Peyer's patch (tissue), 4 donors: ENCODE data around the gene TMEM132D. TPM values are rescaled to one million over a fixed set of nuclear protein-coding genes. Genes with fewer than 3 reads are reported as not detected.

Experiments
- DNase-seq, 3 donors: peaks; one replicate each; pipeline ENCODE4 v3.0.0-alpha.2; 2017 to 2019
- H3K27ac ChIP-seq, 4 donors: fragments of 200-600 bp; sonication (generic); one replicate each; pipeline ENCODE4 v1.5.1; 2016 to 2019
- H3K27me3 ChIP-seq, 2 donors: fragments of 200-600 bp; sonication (generic); one replicate each; pipeline ENCODE4 v1.5.1; 2019
- H3K36me3 ChIP-seq, 3 donors: fragments of 200-600 bp; sonication (generic); one replicate each; pipeline ENCODE4 v1.5.1; 2016 to 2019
- H3K4me1 ChIP-seq, 4 donors: fragments of 200-600 bp; sonication (generic); one replicate each; pipeline ENCODE4 v1.5.1; 2016 to 2019
- H3K4me3 ChIP-seq, 4 donors: fragments of 200-600 bp; sonication (generic); 1 replicate in 3 of 4; 2 replicates in 1 of 4; pipeline ENCODE4 v1.5.1; 2016 to 2019; ENCODE audit warnings: mild to moderate bottlenecking in 1 of 4
- H3K9me3 ChIP-seq, 4 donors: fragments of 200-600 bp; sonication (generic); one replicate each; pipeline ENCODE4 v1.5.1; 2016 to 2019; ENCODE audit warnings: mild to moderate bottlenecking in 1 of 4
- POLR2A ChIP-seq, 2 donors: fragments of 450-650 bp; IDR thresholded peaks; one replicate each; pipeline ENCODE4 v1.5.1; 2017; ENCODE audit warnings: antibody characterized with exemption in 2 of 2, mild to moderate bottlenecking in 2 of 2, moderate library complexity in 2 of 2
- total RNA-seq, 4 donors: library from RNA; depleted of rRNA; stranded (reverse); fragments of >200 nt; gene quantifications; one replicate each; pipeline ENCODE4 v1.1.0, GENCODE V29; 2016
- TF ChIP-seq, protein P1 (sequence below), 6 experiments: fragments of 450-650 bp in 4 of 6; fragments of 200-600 bp in 2 of 6; sonication (generic) in 1 of 6; IDR thresholded peaks; one replicate each; pipeline ENCODE4 v1.5.1; 2017 to 2019; ENCODE audit warnings: antibody characterized with exemption in 6 of 6, mild to moderate bottlenecking in 3 of 6, moderate library complexity in 1 of 6

TMEM132D gene
- total RNA-seq, 4 donors from 2014 or later, result 0.27 to 1.7 (median 0.41) TPM

DNA sequence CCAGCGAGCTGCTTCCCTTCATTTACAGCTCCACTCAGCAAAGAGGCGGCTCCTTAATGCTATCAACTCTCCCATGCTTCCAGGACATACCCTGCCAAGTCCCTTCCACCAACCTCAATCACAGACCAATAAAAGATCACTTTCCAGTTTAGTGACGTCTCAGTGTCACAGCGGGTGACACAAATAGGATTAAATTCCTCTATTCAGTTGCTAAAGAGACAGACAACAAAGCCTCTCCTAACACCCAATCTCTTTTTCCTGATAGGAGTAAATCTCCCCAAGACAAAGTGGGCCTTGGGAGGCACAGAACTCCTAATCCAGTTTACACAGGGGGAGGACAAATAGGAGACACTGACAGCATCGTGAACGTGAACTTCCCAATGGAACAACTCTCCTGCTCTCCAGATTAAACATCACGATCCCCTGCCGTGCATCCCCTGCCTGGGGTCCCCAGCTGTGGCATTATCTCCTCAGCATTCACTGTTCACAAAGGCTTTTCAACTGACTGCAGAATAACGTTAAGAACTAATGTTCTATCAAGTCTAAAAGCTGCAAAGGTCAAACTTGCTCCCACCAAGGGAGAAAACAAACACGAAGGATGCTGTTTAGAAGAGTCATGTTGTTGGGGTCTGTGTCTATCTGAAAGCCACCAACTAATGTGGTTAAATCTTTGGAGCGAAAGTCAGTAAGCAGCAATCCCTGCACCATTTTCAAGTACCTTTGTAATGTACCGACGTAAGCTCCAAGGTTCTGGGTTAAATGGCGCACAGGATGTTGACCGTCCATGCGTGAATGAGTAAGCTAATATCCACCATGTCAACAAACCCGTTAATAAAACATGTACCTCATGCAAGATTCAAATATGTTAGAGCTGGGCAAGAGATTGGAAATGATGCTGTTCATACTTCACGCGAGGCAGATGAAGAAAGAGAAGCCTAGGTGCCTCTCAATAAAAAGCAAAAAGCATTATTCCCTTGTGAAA is 31.5 kb downstream of the TMEM132D start:
- H3K27me3 ChIP-seq, result no peaks in the 10 kb centered on the region
- no peaks in the 10 kb centered on the region for H3K4me1 ChIP-seq
- H3K36me3 ChIP-seq, result no peaks in the 10 kb centered on the region
- H3K9me3 ChIP-seq, result no peaks in the 10 kb centered on the region
- H3K27ac ChIP-seq, result no peak overlapping the region
- TF ChIP-seq, protein P1, sequence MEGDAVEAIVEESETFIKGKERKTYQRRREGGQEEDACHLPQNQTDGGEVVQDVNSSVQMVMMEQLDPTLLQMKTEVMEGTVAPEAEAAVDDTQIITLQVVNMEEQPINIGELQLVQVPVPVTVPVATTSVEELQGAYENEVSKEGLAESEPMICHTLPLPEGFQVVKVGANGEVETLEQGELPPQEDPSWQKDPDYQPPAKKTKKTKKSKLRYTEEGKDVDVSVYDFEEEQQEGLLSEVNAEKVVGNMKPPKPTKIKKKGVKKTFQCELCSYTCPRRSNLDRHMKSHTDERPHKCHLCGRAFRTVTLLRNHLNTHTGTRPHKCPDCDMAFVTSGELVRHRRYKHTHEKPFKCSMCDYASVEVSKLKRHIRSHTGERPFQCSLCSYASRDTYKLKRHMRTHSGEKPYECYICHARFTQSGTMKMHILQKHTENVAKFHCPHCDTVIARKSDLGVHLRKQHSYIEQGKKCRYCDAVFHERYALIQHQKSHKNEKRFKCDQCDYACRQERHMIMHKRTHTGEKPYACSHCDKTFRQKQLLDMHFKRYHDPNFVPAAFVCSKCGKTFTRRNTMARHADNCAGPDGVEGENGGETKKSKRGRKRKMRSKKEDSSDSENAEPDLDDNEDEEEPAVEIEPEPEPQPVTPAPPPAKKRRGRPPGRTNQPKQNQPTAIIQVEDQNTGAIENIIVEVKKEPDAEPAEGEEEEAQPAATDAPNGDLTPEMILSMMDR (IDR thresholded peaks at IDR 0.05), result no peak
- no peak for TF ChIP-seq POLR2A (IDR thresholded peaks at IDR 0.05)
- H3K4me3 ChIP-seq, result no peak overlapping the region
- DNase-seq, result no peak

DNA sequence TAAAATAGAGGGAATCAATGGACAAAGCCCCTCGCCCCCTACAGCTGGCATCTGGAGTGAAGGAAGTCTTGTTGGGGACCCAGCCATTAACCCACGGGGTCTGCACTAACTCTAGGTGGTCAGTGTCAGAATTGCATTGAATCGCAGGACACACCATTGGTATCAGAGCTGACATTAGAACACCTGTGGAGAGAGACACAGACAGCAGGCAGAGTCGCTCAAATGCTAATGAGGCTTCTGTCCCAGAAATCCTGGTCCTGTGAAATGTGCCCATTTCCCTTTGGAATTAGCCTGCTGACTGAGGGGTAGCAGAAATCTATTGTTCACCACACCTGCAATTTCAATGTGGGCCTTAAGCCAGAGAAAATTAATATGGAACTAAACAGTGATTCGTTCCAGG is 33.0 kb downstream of the TMEM132D start:
- TF ChIP-seq, protein P1 (IDR thresholded peaks at IDR 0.05), result no peak
- TF ChIP-seq POLR2A (IDR thresholded peaks at IDR 0.05), result no peak
- no peaks in the 10 kb centered on the region for H3K4me1 ChIP-seq
- H3K4me3 ChIP-seq, result no peak overlapping the region
- H3K27ac ChIP-seq, result no peak overlapping the region
- H3K36me3 ChIP-seq, result no peaks in the 10 kb centered on the region
- no peaks in the 10 kb centered on the region for H3K9me3 ChIP-seq
- no peak for DNase-seq
- H3K27me3 ChIP-seq, result no peaks in the 10 kb centered on the region

DNA sequence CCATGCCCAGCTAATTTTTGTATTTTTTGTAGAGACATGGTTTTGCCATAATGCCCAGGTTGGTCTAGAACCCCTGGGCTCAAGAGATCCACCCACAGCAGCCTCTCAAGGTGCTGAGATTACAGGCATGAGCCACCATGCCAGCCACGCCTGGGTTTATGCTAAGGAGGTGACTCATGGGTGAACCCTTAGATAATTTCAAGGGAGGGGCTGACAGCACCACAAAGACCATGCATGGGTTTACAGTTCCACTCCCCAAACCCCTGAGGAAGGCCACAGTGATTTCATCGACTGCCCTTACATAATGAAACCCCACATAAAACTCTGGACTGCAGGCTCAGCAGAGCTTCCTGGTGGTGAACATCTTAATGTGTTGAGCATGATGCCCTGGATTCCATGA is 33.7 kb downstream of the TMEM132D start:
- Histone ChIP-seq H3K36me3 (no peaks in the 10 kb centered on the region), H3K4me1 (no peaks in the 10 kb centered on the region), H3K4me3 (no peak overlapping the region), H3K27me3 (no peaks in the 10 kb centered on the region), H3K27ac (no peak overlapping the region), H3K9me3 (no peaks in the 10 kb centered on the region)
- no peak for TF ChIP-seq POLR2A (IDR thresholded peaks at IDR 0.05)
- TF ChIP-seq, protein P1 (IDR thresholded peaks at IDR 0.05), result no peak
- DNase-seq, result no peak

DNA sequence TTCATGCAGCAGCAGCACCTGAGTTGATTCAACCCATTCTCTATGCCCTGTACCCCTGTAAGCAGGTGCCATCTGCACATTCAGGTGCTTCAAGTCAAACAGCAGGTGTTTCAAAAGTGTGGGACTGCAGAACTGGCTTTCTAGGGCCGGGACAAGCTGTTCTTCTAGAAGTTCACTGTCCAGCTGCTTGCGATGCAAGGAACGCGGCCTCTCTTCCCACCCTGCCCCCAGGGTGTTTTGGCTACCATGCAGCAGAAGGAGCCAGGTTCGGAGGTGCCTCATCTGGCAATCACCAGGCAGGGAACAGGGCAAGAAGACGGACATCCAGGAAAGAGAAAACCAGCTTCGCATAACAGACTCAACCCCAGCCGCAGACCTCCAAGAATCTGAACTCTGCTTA is 35.2 kb downstream of the TMEM132D start:
- H3K4me1 ChIP-seq, result no peaks in the 10 kb centered on the region
- H3K27me3 ChIP-seq, result no peaks in the 10 kb centered on the region
- no peaks in the 10 kb centered on the region for H3K9me3 ChIP-seq
- TF ChIP-seq, protein P1 (IDR thresholded peaks at IDR 0.05), result no peak
- TF ChIP-seq POLR2A (IDR thresholded peaks at IDR 0.05), result no peak
- DNase-seq, result no peak
- H3K4me3 ChIP-seq, result no peak overlapping the region
- H3K27ac ChIP-seq, result no peak overlapping the region
- H3K36me3 ChIP-seq, result no peaks in the 10 kb centered on the region

DNA sequence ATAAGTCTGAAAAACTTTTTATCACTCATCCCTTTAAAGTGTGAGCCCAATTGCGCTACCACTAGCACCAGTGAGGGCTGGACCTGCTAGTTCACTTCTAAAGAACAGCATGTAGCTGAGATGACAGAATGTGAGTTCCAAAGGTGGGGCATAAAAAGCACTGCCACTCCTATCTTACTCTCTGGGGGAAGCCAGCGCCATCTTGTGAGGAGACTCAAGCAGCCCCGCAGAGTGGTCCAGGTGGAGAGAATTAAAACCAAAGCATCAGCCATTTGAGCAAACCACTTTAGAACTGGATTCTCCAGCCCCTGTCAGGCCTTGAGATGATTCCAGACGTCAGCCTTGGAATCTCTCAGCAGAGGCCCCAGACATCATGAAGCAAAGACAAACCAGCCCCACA is 39.9 kb downstream of the TMEM132D start:
- Histone ChIP-seq H3K4me3 (no peak overlapping the region), H3K9me3 (no peaks in the 10 kb centered on the region), H3K27me3 (no peaks in the 10 kb centered on the region), H3K27ac (no peak overlapping the region), H3K4me1 (no peaks in the 10 kb centered on the region), H3K36me3 (no peaks in the 10 kb centered on the region)
- no peak for DNase-seq
- TF ChIP-seq POLR2A (IDR thresholded peaks at IDR 0.05), result no peak
- TF ChIP-seq, protein P1 (IDR thresholded peaks at IDR 0.05), result no peak
